K562 (cell line): Measurements from ENCODE around the gene FPGS. TPM values are rescaled to one million over a fixed set of nuclear protein-coding genes. Genes with fewer than 3 reads are reported as not detected.

Source experiments
- ATAC-seq: fragments of 200-7000 bp; cut with Tn5 transposase; 3 replicates; pipeline ENCODE4 v1.9.1; 2020; ENCODE audit warnings: moderate library complexity
- BruUV-seq: library from RNA; stranded (reverse); fragments of 400-500 nt; replicated peaks from 2 replicates; lab custom pipeline; 2021; lab: Mats Ljungman, UMichigan
- CTCF ChIA-PET: fragments of 300-600 bp; formaldehyde crosslinking; extraction: SDS; loops from one replicate; lab custom pipeline; 2021; ENCODE audit warnings: low intra/inter-chr PET ratio; lab: Yijun Ruan, JAX
- POLR2A ChIA-PET: fragments of 300-600, 350-650 bp; sonication (Branson Sonifier 250); formaldehyde crosslinking; extraction: SDS; loops from one replicate; lab custom pipeline; 2021; ENCODE audit warnings: antibody characterized with exemption, inconsistent platforms; lab: Yijun Ruan, JAX
- DNase-seq, 4 experiments: peaks; one replicate each; pipeline versions ENCODE4 v3.0.0 to v3.0.0-alpha.2; 2011 to 2018; ENCODE audit warnings: low spot score in 3 of 4, mixed read lengths in 3 of 4; ENCODE audit errors: extremely low read depth in 1 of 4
- FAIRE-seq: peaks from 2 replicates; lab custom pipeline; 2011; peaks lifted over from hg19 to GRCh38; lab: Jason Lieb, UNC
- H2AFZ ChIP-seq: 2 replicates; pipeline ENCODE4 v1.6.0; 2011; ENCODE audit warnings: low read depth, low read length, control low read depth, inconsistent platforms
- H3K27ac ChIP-seq: fragments of 200-600 bp; 3 replicates; pipeline ENCODE4 v1.8.0; 2011; ENCODE audit warnings: low read depth, mild to moderate bottlenecking, control low read depth, inconsistent platforms, low read length, moderate library complexity, mixed read lengths; ENCODE audit errors: extremely low read depth
- H3K27me3 ChIP-seq, 2 experiments: fragments of 300-600 bp in 1 of 2; 2 replicates in 1 of 2; 3 replicates in 1 of 2; pipeline versions ENCODE4 v1.6.0 to v1.8.0; 2011; ENCODE audit warnings: inconsistent platforms in 2 of 2, low read length in 2 of 2, mild to moderate bottlenecking in 1 of 2, mixed read lengths in 1 of 2, moderate library complexity in 1 of 2; ENCODE audit not compliant: control insufficient read depth in 2 of 2, insufficient read depth in 2 of 2
- H3K36me3 ChIP-seq: fragments of 300-600 bp; 3 replicates; pipeline ENCODE4 v1.8.0; 2011; ENCODE audit warnings: mild to moderate bottlenecking, low read length, inconsistent platforms; ENCODE audit not compliant: control insufficient read depth, insufficient read depth
- H3K4me1 ChIP-seq, 2 experiments: fragments of 200-600 bp in 1 of 2; replicated peaks in 1 of 2; 2 replicates in 1 of 2; 3 replicates in 1 of 2; pipeline versions ENCODE4 v1.5.1 to v1.8.0; 2011; ENCODE audit warnings: inconsistent platforms in 2 of 2, low read length in 2 of 2, mild to moderate bottlenecking in 1 of 2, mixed read lengths in 1 of 2, moderate library complexity in 1 of 2; ENCODE audit not compliant: control insufficient read depth in 2 of 2, insufficient read depth in 2 of 2
- H3K4me2 ChIP-seq: 2 replicates; pipeline ENCODE4 v1.6.1; 2011; ENCODE audit warnings: low read length, control low read depth, inconsistent platforms, mixed read lengths; ENCODE audit not compliant: insufficient read depth
- H3K4me3 ChIP-seq: fragments of 200-600 bp; sonication (generic), shearing (Covaris generic); 2 replicates; pipeline ENCODE4 v1.5.1; 2016; ENCODE audit warnings: control low read depth, inconsistent platforms
- H3K79me2 ChIP-seq: fragments of 200-600 bp; 3 replicates; pipeline ENCODE4 v1.8.0; 2011; ENCODE audit warnings: low read length, inconsistent platforms; ENCODE audit not compliant: control insufficient read depth, insufficient read depth
- H3K9ac ChIP-seq, 2 experiments: 2 replicates each; pipeline versions ENCODE4 v1.6.0 to v1.6.1; 2011; ENCODE audit warnings: low read depth in 2 of 2, low read length in 2 of 2, control low read depth in 1 of 2, inconsistent platforms in 1 of 2, mild to moderate bottlenecking in 1 of 2, mixed read lengths in 1 of 2; ENCODE audit not compliant: insufficient read depth in 1 of 2
- H3K9me1 ChIP-seq: one replicate; pipeline ENCODE4 v1.6.0; 2011; ENCODE audit warnings: inconsistent platforms, mild to moderate bottlenecking, low read length, moderate library complexity; ENCODE audit not compliant: control insufficient read depth, insufficient read depth
- H3K9me3 ChIP-seq: replicated peaks from 2 replicates; pipeline ENCODE4 v1.5.1; 2011; ENCODE audit warnings: low read depth, low read length, inconsistent platforms; ENCODE audit not compliant: control insufficient read depth, insufficient read depth
- H4K20me1 ChIP-seq: replicated peaks from 2 replicates; pipeline ENCODE4 v1.6.1; 2011; ENCODE audit warnings: low read length, inconsistent platforms, mixed read lengths; ENCODE audit not compliant: control insufficient read depth, insufficient read depth
- C11orf30 ChIP-seq: fragments of 450-650 bp; IDR thresholded peaks from 2 replicates; pipeline ENCODE4 v1.6.1; 2016; ENCODE audit warnings: low read depth, mild to moderate bottlenecking
- CBFB ChIP-seq: sonication (generic); formaldehyde crosslinking; IDR thresholded peaks from 2 replicates; pipeline ENCODE4 v1.4.0; 2020; ENCODE audit warnings: mild to moderate bottlenecking, missing genetic modification reagents
- NR2F6 ChIP-seq: fragments of 450-650 bp; formaldehyde crosslinking; IDR thresholded peaks from 2 replicates; pipeline ENCODE4 v1.4.0; 2020; ENCODE audit warnings: mild to moderate bottlenecking
- SAP30 ChIP-seq: fragments of 200-600 bp; sonication (generic); IDR thresholded peaks from 2 replicates; pipeline ENCODE4 v1.6.1; 2012; ENCODE audit warnings: borderline replicate concordance, low read depth, mild to moderate bottlenecking, moderate library complexity, low read length, control low read depth, inconsistent platforms; ENCODE audit not compliant: insufficient read depth, poor library complexity, severe bottlenecking
- TCF3 ChIP-seq: sonication (generic); formaldehyde crosslinking; IDR thresholded peaks from 2 replicates; pipeline ENCODE4 v1.4.0; 2020; ENCODE audit warnings: mild to moderate bottlenecking, missing genetic modification reagents
- TEAD2 ChIP-seq: fragments of 450-650 bp; IDR thresholded peaks from 2 replicates; pipeline ENCODE4 v1.6.1; 2016; ENCODE audit warnings: missing genetic modification characterization, control low read depth, missing compliant biosample characterization
- WHSC1 ChIP-seq: IDR thresholded peaks from one replicate; pipeline ENCODE4 v1.6.1; 2012; ENCODE audit warnings: low read length, control low read depth, inconsistent platforms
- XRCC4 ChIP-seq: IDR thresholded peaks from one replicate; pipeline ENCODE4 v1.6.1; 2011; ENCODE audit not compliant: insufficient read depth, insufficient read length; ENCODE audit errors: extremely low read depth
- ZFX ChIP-seq: sonication (generic); formaldehyde crosslinking; IDR thresholded peaks from 2 replicates; pipeline ENCODE4 v1.8.0; 2022; ENCODE audit warnings: mild to moderate bottlenecking, missing genetic modification reagents, moderate library complexity
- ZNF77 ChIP-seq: fragments of 250-450 bp; sonication (Bioruptor Pico); IDR thresholded peaks from 2 replicates; pipeline ENCODE4 v1.5.0; 2020
- WGBS: fragments of 100-300 bp; shearing (Covaris generic); methylation state at CpG from one replicate; pipeline ENCODE4 v1.1.6; 2016; ENCODE audit warnings: low coverage, mixed read lengths; ENCODE audit not compliant: insufficient coverage; ENCODE audit errors: missing lambda C conversion rate; 5-methylcytosine and 5-hydroxymethylcytosine counted together
- in situ Hi-C: fragments of 300-500 bp; cut with MboI; formaldehyde crosslinking; loops from 4 replicates; pipeline ENCODE4 v1.15.0; 2018; ENCODE audit warnings: inconsistent platforms, mixed read lengths
- intact Hi-C: fragments of 100-400 bp; cut with micrococcal nuclease; formaldehyde crosslinking; loops from 2 replicates; pipeline ENCODE4 v1.14.2; 2022
- polyA plus RNA-seq, 8 experiments: library from polyadenylated mRNA; depleted of rRNA in 4 of 8; stranded (reverse) in 5 of 8; unstranded in 3 of 8; fragments of >200 nt; fragmentation: Nextera tagmentation in 2 of 8; fragmentation: Illumina TruSeq in 1 of 8; extraction: Ambion mirVana in 2 of 8; extraction: Trizol in 1 of 8; gene quantifications; 2 replicates each; pipeline versions ENCODE4 v1.2.1 to v1.2.3, GENCODE V29; 2011 to 2014; ENCODE audit warnings: inconsistent platforms in 1 of 8, missing spikeins in 1 of 8
- total RNA-seq, 7 experiments: library from RNA; depleted of rRNA in 6 of 7; stranded (reverse); fragments of >200 nt in 6 of 7; fragmentation: Illumina TruSeq in 2 of 7; extraction: Trizol in 2 of 7; gene quantifications; 2 replicates each; pipeline versions ENCODE4 v1.2.1 to v1.2.3, GENCODE V29; 2011 to 2021; ENCODE audit warnings: low replicate concordance in 1 of 7
- TF ChIP-seq, protein P1 (sequence below): IDR thresholded peaks from 3 replicates; pipeline ENCODE4 v1.6.1; 2011; ENCODE audit warnings: borderline replicate concordance, mild to moderate bottlenecking, moderate library complexity; ENCODE audit not compliant: insufficient read length; ENCODE audit errors: extremely low read depth

FPGS gene
- total and polyA plus RNA-seq, 9 of the 15 experiments (the other 6 are each of a cell fraction or from before 2014, with no cell fraction given) = 0.84 to 86.4 (median 59.2) TPM

DNA sequence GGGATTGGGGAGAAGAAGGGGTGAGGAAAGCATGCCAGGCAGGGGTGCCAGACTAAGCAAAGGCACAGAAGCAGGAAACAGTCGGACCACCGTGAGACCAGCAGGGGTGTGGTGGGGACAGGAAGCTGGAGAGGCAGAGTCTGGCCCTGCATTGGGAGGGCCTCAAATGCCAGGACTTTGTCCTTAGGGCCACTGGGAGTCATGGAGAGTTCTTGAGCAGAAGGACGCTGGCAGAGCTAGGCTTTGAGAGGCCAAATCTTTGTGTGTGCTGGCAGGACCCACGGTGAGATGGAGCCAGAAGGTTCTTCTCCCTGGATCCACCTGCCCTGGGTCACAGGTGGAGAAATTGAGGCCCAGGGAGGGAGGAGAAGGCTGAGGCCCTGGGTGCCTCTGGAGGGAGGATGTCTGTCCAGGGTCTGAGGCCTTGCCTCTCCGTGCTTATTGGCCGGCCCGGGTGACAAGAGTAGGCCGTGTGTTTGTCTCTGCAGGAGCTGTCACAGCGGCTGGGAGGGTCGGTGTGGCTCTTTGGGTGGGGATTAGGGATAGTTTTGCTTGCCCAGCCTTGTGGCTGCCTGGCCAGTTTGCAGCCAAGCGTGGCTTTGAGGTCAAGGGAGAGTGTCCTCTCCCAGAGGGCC, 53.5 kb downstream of the FPGS start:
- peaks cover 5% of the 10 kb centered on the region for H3K9me1 ChIP-seq
- FAIRE-seq (no peak), ATAC-seq (peak; percentile 46), DNase-seq (no peak)
- H4K20me1 ChIP-seq = no peaks in the 10 kb centered on the region
- peaks cover 31 to 62% of the 10 kb centered on the region in 2 experiments for H3K4me1 ChIP-seq
- intact Hi-C loops (no loop called here), in situ Hi-C loops (no loop called here)
- no peak for TF ChIP-seq TEAD2 (tag)
- peak; percentile 60 for TF ChIP-seq ZFX (CRISPR knock-in tag)
- no peak for TF ChIP-seq XRCC4
- TF ChIP-seq, protein P1, sequence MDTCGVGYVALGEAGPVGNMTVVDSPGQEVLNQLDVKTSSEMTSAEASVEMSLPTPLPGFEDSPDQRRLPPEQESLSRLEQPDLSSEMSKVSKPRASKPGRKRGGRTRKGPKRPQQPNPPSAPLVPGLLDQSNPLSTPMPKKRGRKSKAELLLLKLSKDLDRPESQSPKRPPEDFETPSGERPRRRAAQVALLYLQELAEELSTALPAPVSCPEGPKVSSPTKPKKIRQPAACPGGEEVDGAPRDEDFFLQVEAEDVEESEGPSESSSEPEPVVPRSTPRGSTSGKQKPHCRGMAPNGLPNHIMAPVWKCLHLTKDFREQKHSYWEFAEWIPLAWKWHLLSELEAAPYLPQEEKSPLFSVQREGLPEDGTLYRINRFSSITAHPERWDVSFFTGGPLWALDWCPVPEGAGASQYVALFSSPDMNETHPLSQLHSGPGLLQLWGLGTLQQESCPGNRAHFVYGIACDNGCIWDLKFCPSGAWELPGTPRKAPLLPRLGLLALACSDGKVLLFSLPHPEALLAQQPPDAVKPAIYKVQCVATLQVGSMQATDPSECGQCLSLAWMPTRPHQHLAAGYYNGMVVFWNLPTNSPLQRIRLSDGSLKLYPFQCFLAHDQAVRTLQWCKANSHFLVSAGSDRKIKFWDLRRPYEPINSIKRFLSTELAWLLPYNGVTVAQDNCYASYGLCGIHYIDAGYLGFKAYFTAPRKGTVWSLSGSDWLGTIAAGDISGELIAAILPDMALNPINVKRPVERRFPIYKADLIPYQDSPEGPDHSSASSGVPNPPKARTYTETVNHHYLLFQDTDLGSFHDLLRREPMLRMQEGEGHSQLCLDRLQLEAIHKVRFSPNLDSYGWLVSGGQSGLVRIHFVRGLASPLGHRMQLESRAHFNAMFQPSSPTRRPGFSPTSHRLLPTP = no peak
- no peak for TF ChIP-seq TCF3 (CRISPR knock-in tag)
- no peak for TF ChIP-seq NR2F6 (CRISPR knock-in tag)
- TF ChIP-seq SAP30 = no peak
- no peak for TF ChIP-seq C11orf30
- no peak for TF ChIP-seq CBFB (CRISPR knock-in tag)
- TF ChIP-seq ZNF77 (CRISPR knock-in tag) = no peak
- TF ChIP-seq WHSC1 = peak; percentile 55
- H3K27ac ChIP-seq = peak overlapping the region; percentile 42; the same call in 1 of the 3 replicates
- no peak overlapping the region for H3K4me3 ChIP-seq
- H3K9ac ChIP-seq = peak overlapping the region; percentile 35 to 72; a peak in 3 of 4 replicates
- ChIA-PET CTCF (no interaction called here), POLR2A (interaction anchor here (0.6 to 1.6 kb wide), 5 partner anchors 9 to 345 kb away, joined by 3 to 5 read pairs (median 3); no protein-coding TSS in a partner anchor)
- H2AFZ ChIP-seq = peak overlapping the region; percentile 79
- H3K4me2 ChIP-seq = no peak overlapping the region
- H3K79me2 ChIP-seq = no peaks in the 10 kb centered on the region
- no TSS peak for BruUV-seq
- no peaks in the 10 kb centered on the region for H3K36me3 ChIP-seq
- 56% methylated on average over 11 of the region's 11 CpGs for WGBS
- no peaks in the 10 kb centered on the region for H3K27me3 ChIP-seq
- no peaks in the 10 kb centered on the region for H3K9me3 ChIP-seq
